Stomach (tissue), 4 donors: Measurements from ENCODE around the gene GAR1.

Source experiments
- EP300 ChIP-seq: sonication (generic); formaldehyde crosslinking; IDR thresholded peaks from one replicate; pipeline ENCODE4 v1.6.1; 2017; ENCODE audit warnings: antibody characterized with exemption
- POLR2A ChIP-seq, 4 donors: fragments of 450-650 bp; IDR thresholded peaks; one replicate each; pipeline ENCODE4 v1.6.1; 2016; ENCODE audit warnings: antibody characterized with exemption in 4 of 4, control low read depth in 2 of 4, mild to moderate bottlenecking in 1 of 4, moderate library complexity in 1 of 4
- TF ChIP-seq, protein P1 (sequence below), 7 experiments: fragments of 450-650 bp in 4 of 7; fragments of 200-600 bp in 3 of 7; sonication (generic) in 3 of 7; IDR thresholded peaks; one replicate each; pipeline ENCODE4 v1.5.1; 2016 to 2019; ENCODE audit warnings: antibody characterized with exemption in 7 of 7, control low read depth in 2 of 7, mild to moderate bottlenecking in 1 of 7

DNA sequence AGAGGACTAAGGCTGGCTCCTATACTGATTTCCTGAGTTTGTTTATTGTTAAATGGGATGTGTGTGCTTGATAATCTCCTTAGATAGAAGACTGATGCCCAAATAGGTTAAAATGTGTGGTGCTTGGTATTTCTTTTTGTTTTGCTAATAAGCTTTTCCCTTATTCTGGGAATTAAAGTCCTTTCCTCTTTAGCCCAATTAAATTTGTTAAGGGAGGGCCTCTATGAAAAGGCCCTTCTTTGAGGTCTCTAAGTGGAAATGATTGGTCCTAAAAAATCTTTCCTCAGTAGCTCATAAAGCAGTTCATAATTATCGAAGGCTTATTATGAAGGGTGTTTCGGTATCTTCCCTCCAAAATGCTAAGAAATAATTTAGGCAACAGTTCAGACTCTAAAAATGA lies 12.1 kb downstream of the GAR1 start, which contains the start of gene RRH:
- TF ChIP-seq, protein P1, sequence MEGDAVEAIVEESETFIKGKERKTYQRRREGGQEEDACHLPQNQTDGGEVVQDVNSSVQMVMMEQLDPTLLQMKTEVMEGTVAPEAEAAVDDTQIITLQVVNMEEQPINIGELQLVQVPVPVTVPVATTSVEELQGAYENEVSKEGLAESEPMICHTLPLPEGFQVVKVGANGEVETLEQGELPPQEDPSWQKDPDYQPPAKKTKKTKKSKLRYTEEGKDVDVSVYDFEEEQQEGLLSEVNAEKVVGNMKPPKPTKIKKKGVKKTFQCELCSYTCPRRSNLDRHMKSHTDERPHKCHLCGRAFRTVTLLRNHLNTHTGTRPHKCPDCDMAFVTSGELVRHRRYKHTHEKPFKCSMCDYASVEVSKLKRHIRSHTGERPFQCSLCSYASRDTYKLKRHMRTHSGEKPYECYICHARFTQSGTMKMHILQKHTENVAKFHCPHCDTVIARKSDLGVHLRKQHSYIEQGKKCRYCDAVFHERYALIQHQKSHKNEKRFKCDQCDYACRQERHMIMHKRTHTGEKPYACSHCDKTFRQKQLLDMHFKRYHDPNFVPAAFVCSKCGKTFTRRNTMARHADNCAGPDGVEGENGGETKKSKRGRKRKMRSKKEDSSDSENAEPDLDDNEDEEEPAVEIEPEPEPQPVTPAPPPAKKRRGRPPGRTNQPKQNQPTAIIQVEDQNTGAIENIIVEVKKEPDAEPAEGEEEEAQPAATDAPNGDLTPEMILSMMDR (IDR thresholded peaks at IDR 0.05) = no peak
- no peak for TF ChIP-seq EP300
- no peak for TF ChIP-seq POLR2A (IDR thresholded peaks at IDR 0.05)
